ENCODE data around the gene PTAR1.

Gene PTAR1

DNA sequence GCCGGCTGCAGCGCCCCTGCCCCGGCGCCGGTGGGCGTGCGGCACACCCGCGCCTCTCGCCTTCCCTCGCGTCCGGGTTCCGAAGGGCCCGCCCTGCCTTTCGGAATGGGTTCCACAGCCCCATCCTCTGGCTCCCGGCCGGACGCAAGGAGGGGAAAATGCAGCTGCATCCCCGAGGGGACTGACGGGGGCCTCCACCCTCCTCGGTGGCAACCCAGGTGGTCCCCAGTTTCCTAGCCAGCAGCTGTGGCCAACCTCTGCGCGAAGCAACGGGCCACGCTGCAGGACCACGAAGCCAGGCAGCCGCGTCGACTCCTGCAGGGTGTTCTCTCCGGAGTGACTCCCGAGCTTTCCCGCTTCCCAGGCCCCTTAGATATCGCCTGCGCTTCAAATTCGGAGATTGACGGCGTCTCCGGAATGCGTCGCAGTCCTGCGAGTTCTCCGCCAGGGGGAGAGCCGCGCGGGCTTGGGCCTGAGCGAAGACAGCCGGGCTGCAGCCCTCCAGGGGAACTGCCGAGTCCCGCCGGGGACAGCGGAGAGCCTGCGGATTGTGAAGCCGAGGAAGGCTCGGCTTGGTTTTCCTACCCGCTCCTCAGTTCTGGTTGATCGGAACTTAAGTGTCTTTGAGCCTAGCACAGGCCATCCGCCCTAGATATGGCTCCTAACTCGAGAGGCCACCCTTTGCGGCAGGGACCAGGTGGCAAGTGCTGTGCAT lies 87.1 kb downstream of the PTAR1 start:
- Histone ChIP-seq H3K4me1 (ENCODE audit: control insufficient read depth, insufficient read depth, low read length) (peaks cover 33% of the 10 kb centered on the region), H3K36me3 (ENCODE audit: insufficient read depth, low read length) (no peaks in the 10 kb centered on the region), H3K9ac (ENCODE audit: low read depth, low read length) (peak overlapping the region; percentile 78), H3K4me2 (ENCODE audit: low read length) (peak overlapping the region; percentile 98), H3K4me3 (ENCODE audit: low read length) (peak overlapping the region; percentile 80), H3K9me3 (replicated peaks; ENCODE audit: low read length) (no peaks in the 10 kb centered on the region), H3K27me3 (ENCODE audit: control insufficient read depth, insufficient read depth, low read length) (no peaks in the 10 kb centered on the region)

DNA sequence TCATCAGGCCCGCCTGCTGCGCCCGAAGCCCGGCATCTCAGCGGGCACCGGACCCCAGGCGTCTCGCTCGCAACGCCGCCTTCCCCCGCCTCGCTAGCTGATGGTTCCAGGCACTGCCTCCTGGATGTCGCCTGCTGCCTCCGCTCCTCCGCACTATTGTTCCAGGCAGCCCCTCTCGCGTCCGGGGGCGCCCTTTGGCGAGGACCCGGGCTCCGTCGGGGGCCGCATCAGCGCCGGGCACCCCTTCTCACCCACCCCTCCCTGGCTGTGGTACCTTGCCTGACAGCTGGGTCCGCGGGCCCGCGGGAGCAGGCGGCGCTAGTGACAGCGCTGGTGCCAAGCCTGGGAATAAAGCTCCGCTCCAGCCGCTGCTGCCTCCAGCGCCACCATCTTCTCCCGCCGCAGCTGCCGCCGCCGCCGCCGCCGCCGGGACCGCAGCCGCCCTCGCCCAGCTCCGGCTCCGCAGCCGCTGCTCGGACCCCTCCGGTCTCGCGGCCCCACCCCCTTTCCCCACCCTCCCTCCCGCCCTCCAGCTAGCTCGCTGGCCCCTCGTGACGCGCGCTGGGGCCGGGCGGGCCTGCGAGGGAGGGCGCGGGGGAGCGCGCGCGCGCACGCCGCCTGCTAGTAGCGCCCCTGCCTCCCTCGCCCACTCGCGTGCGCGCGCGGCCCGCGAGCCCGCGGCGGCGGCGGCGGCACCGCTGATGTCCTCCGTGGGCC lies 87.8 kb downstream of the PTAR1 start, which contains the start of gene APBA1:
TSS of gene APBA1 (minus strand) at position 493 of the 717 bp plus-strand sequence.
- Histone ChIP-seq H3K27me3 (ENCODE audit: control insufficient read depth, insufficient read depth, low read length) (no peaks in the 10 kb centered on the region), H3K4me2 (ENCODE audit: low read length) (peak within 1 kb of the TSS; percentile 98), H3K36me3 (ENCODE audit: insufficient read depth, low read length) (no peaks in the 10 kb centered on the region), H3K9me3 (replicated peaks; ENCODE audit: low read length) (no peaks in the 10 kb centered on the region), H3K4me3 (ENCODE audit: low read length) (peak within 1 kb of the TSS; percentile 80), H3K9ac (ENCODE audit: low read depth, low read length) (peak within 1 kb of the TSS; percentile 78), H3K4me1 (ENCODE audit: control insufficient read depth, insufficient read depth, low read length) (peaks cover 33% of the 10 kb centered on the region)

DNA sequence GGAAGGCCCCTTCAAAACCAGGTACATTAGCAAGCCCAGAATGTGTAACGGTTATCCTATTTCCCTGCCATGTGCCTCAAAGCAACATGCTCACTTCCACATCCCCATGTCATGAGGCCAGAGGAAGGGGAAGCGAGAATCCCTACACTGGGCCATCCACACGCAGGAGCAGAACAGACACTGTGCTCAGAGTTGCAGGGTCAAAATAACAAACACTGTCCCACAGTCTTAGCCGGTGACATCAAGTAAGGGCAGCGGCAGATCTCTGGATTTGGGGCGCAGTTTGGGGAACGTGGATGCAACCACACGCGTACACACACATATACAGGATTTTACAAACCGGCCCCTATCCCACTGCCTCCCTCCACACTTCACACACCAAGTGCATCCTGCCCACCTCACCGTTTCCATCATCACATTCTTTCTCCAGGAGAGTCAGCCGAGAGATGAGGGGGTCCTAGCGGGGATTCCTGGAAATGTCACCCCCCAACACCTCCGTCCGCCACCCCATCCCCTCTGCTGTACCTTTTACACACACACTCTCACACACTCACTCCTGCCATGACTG lies 88.4 kb downstream of the PTAR1 start:
- Histone ChIP-seq H3K9me3 (replicated peaks; ENCODE audit: low read length) (no peaks in the 10 kb centered on the region), H3K9ac (ENCODE audit: low read depth, low read length) (peak overlapping the region; percentile 75), H3K4me3 (ENCODE audit: low read length) (peak overlapping the region; percentile 80), H3K4me2 (ENCODE audit: low read length) (peak overlapping the region; percentile 98), H3K27me3 (ENCODE audit: control insufficient read depth, insufficient read depth, low read length) (no peaks in the 10 kb centered on the region), H3K36me3 (ENCODE audit: insufficient read depth, low read length) (no peaks in the 10 kb centered on the region), H3K4me1 (ENCODE audit: control insufficient read depth, insufficient read depth, low read length) (peaks cover 33% of the 10 kb centered on the region)

DNA sequence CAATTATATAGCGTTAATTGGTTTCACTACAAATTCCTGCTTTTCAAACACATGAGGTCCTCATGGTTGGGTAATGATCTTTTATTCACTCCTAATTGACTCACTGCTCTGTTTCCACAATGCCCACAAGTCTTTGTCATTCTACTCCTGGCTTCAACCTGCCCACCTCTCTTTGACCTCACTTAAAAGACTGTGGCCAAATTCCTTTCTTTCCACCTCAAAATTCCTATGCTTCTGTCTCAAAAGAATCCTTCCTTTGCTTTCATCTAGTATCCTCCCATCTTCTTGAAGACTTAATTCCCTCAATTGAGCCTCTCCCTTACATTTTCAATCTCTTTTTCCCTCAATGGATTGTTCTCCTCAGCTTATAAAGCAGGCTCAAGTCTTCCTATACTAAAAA lies 92.5 kb downstream of the PTAR1 start:
- Histone ChIP-seq H3K4me1 (ENCODE audit: control insufficient read depth, insufficient read depth, low read length) (peaks cover 5% of the 10 kb centered on the region), H3K4me2 (ENCODE audit: low read length) (no peak overlapping the region), H3K9me3 (replicated peaks; ENCODE audit: low read length) (no peaks in the 10 kb centered on the region), H3K9ac (ENCODE audit: low read depth, low read length) (no peak overlapping the region), H3K4me3 (ENCODE audit: low read length) (no peak overlapping the region), H3K27me3 (ENCODE audit: control insufficient read depth, insufficient read depth, low read length) (no peaks in the 10 kb centered on the region), H3K36me3 (ENCODE audit: insufficient read depth, low read length) (no peaks in the 10 kb centered on the region)

DNA sequence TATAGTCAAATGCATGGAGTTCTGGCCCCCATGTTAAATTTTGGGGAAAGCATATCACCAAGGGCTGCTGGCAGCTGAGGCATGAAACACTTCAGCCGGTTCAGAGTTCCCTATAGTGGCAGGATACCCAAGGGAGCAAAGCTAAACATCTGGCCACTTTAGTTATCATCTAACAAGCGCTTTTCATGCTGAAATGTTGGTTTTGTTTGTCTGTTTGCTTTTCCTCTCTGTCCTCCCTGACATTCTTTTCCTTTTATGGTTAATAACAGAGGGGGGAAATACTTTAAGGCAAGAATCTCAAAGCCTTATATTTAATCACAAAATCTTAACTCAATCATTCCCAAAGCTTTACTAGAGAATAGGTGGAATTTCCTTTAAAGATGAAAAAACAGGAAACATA lies 99.5 kb downstream of the PTAR1 start:
- H3K9ac ChIP-seq (ENCODE audit: low read depth, low read length): no peak overlapping the region
- H3K27me3 ChIP-seq (ENCODE audit: control insufficient read depth, insufficient read depth, low read length): no peaks in the 10 kb centered on the region
- H3K4me2 ChIP-seq (ENCODE audit: low read length): no peak overlapping the region
- H3K4me1 ChIP-seq (ENCODE audit: control insufficient read depth, insufficient read depth, low read length): no peaks in the 10 kb centered on the region
- H3K36me3 ChIP-seq (ENCODE audit: insufficient read depth, low read length): no peaks in the 10 kb centered on the region
- H3K4me3 ChIP-seq (ENCODE audit: low read length): no peak overlapping the region
- H3K9me3 ChIP-seq (replicated peaks; ENCODE audit: low read length): no peaks in the 10 kb centered on the region
